Upper lobe of left lung (tissue), 4 donors: ENCODE results near the gene KCNMA1.

Experiments
- CTCF ChIP-seq, 6 experiments: fragments of 450-650 bp in 4 of 6; fragments of 200-600 bp in 2 of 6; sonication (generic) in 2 of 6; IDR thresholded peaks; one replicate each; pipeline ENCODE4 v1.5.1; 2016 to 2019; ENCODE audit warnings: antibody characterized with exemption in 6 of 6
- EP300 ChIP-seq, 4 donors: sonication (generic); formaldehyde crosslinking; IDR thresholded peaks; one replicate each; pipeline ENCODE4 v1.5.1; 2017; ENCODE audit warnings: antibody characterized with exemption in 4 of 4, control low read depth in 2 of 4
- POLR2AphosphoS5 ChIP-seq, 2 donors: sonication (generic); formaldehyde crosslinking; IDR thresholded peaks; one replicate each; pipeline ENCODE4 v1.5.1; 2017; ENCODE audit warnings: antibody characterized with exemption in 2 of 2

DNA sequence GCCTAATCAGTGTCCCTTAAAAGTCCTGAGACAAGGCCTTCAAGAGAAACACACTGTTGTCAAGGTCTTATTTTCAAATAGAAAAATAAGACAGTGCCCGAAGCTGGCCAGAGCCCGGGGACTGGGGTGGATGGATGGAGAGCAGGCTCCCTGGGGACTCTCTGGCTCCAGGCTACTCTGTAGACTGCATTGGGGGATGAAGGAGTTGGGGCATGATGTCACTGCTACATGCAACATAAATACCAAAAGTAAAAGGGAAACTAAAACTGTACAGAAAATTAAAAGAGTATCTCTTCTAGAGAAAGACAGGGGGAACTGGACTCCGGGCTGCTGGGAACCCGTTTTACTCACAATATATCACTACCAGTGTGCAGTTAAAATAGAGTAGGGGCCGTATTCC lies 629.8 kb downstream of the KCNMA1 start:
- TF ChIP-seq CTCF (IDR thresholded peaks at IDR 0.05): no peak
- TF ChIP-seq EP300 (IDR thresholded peaks at IDR 0.05): no peak
- no peak for TF ChIP-seq POLR2AphosphoS5 (IDR thresholded peaks at IDR 0.05)
